Activated gamma-delta T cell (primary cell): Measurements from ENCODE around the gene PPY.
A peak's percentile ranks its signal among the peaks of the same experiment; 100 is the strongest.
"Not testable (repeated sequence)": the region's sequence is repeated elsewhere in the genome, so short reads cannot be mapped to it uniquely, and the experiment has no call there.

Experiments used
- DNase-seq: peaks from one replicate; lab custom pipeline; 2025; lab: John Stamatoyannopoulos, UW

PPY gene

GRCh38 chr17:43932357-43932756, 9.9 kb downstream of the PPY start:
- DNase-seq, result no peak

- no peak for DNase-seq
Measured at GRCh38 chr17:43931062-43931571, 11.2 kb downstream of the PPY start.

GRCh38 chr17:43928609-43929008, 13.7 kb downstream of the PPY start:
- DNase-seq, result no peak

GRCh38 chr17:43927929-43928328, 14.3 kb downstream of the PPY start:
- not testable (repeated sequence) for DNase-seq

GRCh38 chr17:43927060-43927864, 15.0 kb downstream of the PPY start:
- DNase-seq, result no peak

DNA sequence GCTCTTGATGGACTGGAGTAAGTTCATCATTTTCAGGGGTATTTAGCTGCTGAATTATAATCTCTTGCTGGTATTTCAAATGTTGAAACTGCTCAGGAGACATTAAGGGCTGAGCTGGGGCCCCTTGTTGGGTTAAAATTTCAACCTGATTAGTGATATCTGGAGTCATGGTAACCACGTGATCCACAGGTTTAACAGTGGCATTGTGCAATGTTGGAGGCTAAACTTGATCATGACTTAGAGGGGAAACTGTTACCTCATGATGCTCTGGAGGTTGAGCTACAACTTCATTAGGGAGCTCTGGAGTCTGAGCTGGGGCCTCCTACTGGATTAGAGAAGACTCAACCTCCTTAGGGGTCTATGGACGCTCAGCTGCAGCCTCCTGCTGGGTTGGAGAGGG, 17.7 kb downstream of the PPY start:
- DNase-seq, result no peak

GRCh38 chr17:43920500-43921095, 21.7 kb downstream of the PPY start:
- no peak for DNase-seq

- no peak for DNase-seq
Measured at GRCh38 chr17:43918026-43918389, 24.3 kb downstream of the PPY start.

- DNase-seq, result no peak
Measured at GRCh38 chr17:43917348-43918025, 24.8 kb downstream of the PPY start.

DNA sequence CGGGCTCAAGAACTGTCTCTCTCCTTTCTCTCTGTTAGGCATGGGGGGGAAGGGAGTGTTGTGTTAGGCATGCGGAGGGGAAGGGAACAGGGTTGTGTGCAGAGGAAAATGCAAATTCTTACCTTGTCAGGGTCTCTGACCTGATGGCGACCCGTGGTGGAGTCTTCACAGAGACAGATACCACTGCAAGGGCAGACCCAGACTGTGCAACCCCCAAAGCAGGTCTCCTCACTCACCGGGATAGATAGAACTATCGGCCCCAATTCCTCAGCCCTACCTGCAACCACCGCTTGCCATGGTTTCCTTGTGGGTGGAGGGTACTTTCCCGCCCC, 25.3 kb downstream of the PPY start:
- DNase-seq, result no peak

DNA sequence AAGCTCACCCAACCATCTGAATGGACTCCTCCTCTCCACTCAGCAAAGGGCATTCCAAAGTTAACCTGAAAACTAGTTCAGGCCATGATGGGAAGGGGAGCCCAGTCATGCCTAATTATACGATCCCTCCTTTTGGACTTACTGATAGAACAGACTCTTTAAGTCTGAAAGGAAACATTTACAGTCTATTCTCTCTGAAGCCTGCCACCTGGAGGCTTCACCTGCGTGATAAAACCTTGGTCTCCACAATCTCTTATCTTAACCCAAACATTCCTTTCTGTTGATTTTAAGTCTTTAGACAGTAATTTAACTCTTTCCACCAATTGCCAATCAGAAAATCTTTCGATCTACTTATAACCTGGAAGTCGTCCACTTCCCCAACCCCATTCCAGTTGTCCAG, 25.9 kb downstream of the PPY start:
- no peak for DNase-seq

GRCh38 chr17:43915559-43915958, 26.7 kb downstream of the PPY start:
- DNase-seq, result no peak

DNA sequence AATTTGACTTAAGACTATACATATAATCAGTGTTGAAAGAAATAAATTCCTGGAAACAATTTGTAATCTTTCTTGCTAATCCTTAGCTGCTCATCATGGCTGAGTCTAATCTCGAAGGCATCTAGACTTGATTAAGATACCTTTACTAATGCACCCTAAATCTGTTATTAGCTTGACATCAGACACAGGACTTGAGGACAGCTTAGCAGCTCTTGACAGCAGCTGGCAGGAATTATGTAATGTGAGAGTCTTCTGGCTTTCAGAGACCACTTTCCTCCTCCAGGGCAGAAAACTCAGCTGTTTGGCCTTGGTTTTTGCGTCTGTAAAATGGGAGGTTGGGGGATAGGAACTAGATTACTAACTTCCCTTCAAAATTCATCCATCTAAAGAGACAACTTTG, 27.8 kb downstream of the PPY start:
- DNase-seq, result no peak

- DNase-seq, result no peak
Measured at GRCh38 chr17:43913584-43913983, 28.7 kb downstream of the PPY start.

- no peak for DNase-seq
Measured at GRCh38 chr17:43912635-43913304, 29.5 kb downstream of the PPY start.

GRCh38 chr17:43911904-43912303, 30.4 kb downstream of the PPY start:
- DNase-seq, result no peak

DNA sequence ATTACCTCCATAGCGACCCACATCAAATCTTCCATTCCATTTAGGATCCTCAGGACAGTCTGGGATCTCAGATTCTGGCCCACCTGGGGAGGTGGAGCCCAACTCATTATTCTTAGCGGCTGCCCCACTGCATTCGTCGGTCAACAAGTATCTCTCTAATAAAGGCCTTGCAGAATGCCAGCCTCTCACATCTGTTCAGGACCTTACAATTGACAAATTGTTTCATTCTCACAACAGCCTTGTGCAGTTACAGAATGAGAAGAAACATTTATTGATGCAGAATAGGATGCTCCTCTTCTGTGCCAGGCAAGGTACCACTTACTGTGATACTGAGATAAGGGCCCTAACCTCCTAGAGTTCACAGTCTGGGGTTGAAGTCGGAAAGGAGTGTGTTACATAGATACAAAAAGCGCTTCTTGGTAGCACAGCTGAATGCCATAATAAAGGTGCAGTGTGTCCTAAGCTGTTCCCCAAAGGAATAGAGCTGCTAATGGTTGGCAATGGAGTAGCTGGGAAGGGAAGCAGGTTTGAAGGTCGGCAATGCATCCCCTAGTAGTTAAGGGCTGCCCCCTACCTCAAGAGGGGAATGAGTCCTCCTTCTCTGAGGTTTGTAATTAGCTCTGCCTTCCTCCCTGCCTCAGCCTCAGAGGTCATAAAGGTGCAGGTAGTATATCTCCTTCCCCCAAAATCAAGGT, 32.6 kb downstream of the PPY start:
- DNase-seq, result no peak

- no peak for DNase-seq
Measured at GRCh38 chr17:43907998-43908721, 34.1 kb downstream of the PPY start.

- DNase-seq, result peak; percentile 26
Measured at GRCh38 chr17:43907425-43907981, 34.8 kb downstream of the PPY start, which contains the start of gene MPP2. Gene MPP2 (minus strand): TSS chr17:43907536. CDS start chr17:43904460, 3,076 bp downstream.

DNA sequence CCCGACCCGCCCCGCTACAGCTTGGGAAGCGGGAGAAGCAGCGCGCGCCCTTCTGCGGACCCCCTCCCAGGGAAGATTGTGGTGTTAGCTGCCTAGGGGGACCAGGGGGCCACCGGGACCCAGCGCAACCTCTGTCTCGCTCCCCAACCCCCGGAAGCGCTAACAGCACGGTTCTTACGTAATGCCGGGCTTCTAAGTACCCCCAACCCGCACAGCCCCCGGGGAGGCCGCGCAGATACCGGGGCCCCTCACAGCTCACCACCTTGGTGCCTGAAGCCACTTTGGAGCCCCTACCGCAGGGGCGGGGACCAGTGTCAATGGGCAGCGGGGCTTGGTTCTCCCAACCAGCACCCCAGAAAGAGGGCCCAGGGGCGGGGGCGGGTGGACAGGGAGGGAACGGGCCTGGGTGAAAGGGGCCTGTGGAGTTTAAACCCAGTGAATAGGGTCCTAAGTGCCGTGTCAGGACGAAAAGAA, 35.3 kb downstream of the PPY start:
- no peak for DNase-seq
